Measurements from ENCODE around the gene SDC1. TPM values are rescaled to one million over a fixed set of nuclear protein-coding genes. Genes with fewer than 3 reads are reported as not detected.

The SDC1 gene
- total RNA-seq, 1 donor from 2014 or later: 85.4 TPM

DNA sequence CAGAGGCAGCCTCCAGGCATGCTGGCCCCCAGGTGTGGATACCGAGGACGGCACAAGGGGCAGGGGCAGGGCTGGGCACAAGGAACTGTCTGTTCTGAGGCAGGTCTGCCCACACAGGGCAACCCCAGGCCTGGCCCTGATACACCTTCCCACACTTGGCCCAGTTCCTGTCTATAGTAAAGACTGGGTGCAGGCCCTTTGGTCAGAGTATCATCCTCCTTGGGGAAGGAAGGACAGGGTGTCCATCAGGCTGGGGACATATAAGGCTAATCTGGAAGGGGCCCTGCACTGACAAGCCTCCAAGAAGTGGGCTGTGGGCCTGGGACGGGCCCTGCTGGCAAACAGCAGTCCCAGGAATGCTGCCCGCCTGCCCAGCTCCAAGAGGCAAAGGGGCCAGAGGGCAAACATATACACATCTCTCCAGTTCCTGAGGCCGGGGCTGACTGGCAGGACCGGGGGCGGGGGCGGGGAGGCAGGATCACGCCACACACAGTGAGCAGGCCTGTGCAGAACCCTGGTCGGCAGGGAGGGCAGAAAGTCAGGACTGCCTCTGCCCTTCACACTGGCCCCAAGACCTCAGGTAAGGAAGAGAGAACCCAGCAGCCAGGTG, 18.9 kb downstream of the SDC1 start:
- Mint-ChIP-seq H3K27ac (ENCODE audit: unreplicated experiment) (no peak overlapping the region), H3K4me1 (peaks cover 5% of the 10 kb centered on the region), H3K27me3 (ENCODE audit: low read depth) (no peaks in the 10 kb centered on the region), H3K9me3 (no peaks in the 10 kb centered on the region), H3K36me3 (ENCODE audit: low read depth) (peaks cover 19% of the 10 kb centered on the region), H3K4me3 (no peak overlapping the region)
- no peak for DNase-seq (ENCODE audit: low read depth, low spot score)
- TF ChIP-seq, protein P1, sequence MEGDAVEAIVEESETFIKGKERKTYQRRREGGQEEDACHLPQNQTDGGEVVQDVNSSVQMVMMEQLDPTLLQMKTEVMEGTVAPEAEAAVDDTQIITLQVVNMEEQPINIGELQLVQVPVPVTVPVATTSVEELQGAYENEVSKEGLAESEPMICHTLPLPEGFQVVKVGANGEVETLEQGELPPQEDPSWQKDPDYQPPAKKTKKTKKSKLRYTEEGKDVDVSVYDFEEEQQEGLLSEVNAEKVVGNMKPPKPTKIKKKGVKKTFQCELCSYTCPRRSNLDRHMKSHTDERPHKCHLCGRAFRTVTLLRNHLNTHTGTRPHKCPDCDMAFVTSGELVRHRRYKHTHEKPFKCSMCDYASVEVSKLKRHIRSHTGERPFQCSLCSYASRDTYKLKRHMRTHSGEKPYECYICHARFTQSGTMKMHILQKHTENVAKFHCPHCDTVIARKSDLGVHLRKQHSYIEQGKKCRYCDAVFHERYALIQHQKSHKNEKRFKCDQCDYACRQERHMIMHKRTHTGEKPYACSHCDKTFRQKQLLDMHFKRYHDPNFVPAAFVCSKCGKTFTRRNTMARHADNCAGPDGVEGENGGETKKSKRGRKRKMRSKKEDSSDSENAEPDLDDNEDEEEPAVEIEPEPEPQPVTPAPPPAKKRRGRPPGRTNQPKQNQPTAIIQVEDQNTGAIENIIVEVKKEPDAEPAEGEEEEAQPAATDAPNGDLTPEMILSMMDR (conservative IDR thresholded peaks at IDR 0.05): no peak

DNA sequence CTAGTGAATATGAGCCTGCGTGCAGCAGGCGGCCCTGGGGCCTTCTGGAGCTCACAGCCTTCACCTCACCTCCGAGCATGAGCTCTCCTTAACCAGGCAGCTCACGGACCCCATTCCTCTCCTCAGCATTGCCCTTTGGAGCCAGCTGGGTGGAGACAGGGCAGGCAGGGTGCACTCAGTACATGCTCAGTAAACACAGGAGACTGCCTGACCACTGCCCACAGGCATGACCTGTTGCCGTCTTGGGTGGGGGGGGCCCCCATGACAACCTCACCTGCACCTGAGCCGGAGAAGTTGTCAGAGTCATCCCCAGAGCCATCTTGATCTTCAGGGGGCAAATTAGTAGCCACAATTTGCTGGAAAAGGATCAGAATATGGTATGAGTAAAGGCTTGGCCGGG, 19.9 kb downstream of the SDC1 start:
- Mint-ChIP-seq H3K4me3 (no peak overlapping the region), H3K27ac (ENCODE audit: unreplicated experiment) (no peak overlapping the region), H3K36me3 (ENCODE audit: low read depth) (peaks cover 19% of the 10 kb centered on the region), H3K27me3 (ENCODE audit: low read depth) (no peaks in the 10 kb centered on the region), H3K9me3 (no peaks in the 10 kb centered on the region), H3K4me1 (peaks cover 5% of the 10 kb centered on the region)
- TF ChIP-seq, protein P1 (conservative IDR thresholded peaks at IDR 0.05): no peak
- DNase-seq (ENCODE audit: low read depth, low spot score): no peak

DNA sequence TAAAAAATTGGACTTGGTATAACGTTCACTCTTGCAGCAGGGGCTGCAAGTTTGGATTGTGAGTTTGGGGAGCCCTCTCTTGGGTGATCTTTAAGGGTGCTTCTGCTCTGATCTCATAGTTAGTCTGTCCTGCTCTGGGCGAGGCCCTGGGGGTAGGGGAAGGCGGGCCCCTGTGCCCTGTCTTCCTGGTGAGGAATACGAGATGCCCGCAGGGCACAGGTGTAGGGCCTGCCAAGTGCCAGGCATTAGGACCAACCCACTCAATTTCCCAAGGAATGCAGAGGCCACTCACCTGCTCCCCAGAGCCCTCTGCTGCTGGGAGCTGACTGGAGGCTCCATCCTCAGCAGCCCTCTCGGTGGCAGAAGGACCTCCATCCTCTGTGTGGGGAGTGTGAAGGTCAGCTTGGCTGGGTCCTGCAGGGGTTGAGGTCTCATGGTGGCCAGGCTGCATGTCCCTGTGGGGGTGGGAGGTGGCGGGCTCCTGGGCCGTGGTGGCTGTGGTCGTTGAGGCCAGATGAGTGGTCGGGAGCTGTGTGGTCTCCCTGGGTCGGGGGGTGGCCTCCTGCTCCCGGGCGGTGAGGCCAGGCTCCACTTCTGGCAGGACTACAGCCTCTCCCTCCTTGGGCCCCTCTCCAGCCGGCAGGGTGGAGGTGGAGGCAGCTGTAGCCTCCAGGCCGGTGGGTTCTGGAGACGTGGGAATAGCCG, 21.3 kb downstream of the SDC1 start:
- H3K36me3 Mint-ChIP-seq (ENCODE audit: low read depth): peaks cover 19% of the 10 kb centered on the region
- no peaks in the 10 kb centered on the region for H3K27me3 Mint-ChIP-seq (ENCODE audit: low read depth)
- DNase-seq (ENCODE audit: low read depth, low spot score): no peak
- H3K9me3 Mint-ChIP-seq: no peaks in the 10 kb centered on the region
- TF ChIP-seq, protein P1 (conservative IDR thresholded peaks at IDR 0.05): no peak
- H3K27ac Mint-ChIP-seq (ENCODE audit: unreplicated experiment): no peak overlapping the region
- H3K4me3 Mint-ChIP-seq: no peak overlapping the region
- H3K4me1 Mint-ChIP-seq: peaks cover 14% of the 10 kb centered on the region

DNA sequence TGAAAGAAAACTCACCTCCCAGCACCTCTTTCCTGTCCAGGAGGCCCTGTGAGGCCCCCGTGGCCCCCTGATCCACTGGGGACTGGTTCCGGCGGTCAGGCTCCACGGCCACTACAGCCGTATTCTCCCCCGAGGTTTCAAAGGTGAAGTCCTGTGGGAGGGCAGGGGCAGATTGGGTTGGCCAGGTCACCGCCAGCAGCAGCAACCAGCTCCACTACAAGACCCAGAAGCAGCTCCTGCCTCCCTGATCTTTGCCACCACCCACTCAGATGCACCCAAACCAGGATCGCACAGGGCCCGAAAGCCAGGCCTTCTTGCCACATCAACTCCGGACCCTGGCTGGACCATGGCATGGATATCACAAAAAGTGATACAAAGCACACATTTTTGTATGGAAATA, 21.9 kb downstream of the SDC1 start:
- peaks cover 19% of the 10 kb centered on the region for H3K36me3 Mint-ChIP-seq (ENCODE audit: low read depth)

DNA sequence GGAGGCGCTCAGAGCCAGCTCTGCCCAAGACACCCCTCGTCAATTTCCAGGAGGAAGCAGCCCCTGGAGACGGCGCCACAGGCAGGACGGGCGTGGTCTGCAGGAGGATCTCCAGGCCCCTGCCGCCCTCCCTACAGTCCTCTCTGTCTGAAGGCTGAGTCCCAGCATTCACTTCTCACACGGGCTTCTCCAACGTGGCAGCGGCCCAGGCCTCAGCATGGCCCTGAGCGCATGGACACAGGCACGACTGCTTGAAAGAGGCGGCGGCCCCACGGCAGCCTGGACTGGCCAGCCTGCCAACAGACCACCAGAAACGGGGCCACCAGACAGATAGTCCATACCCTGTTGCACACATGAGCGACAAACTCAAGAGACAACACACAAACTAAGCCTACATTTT, 23.3 kb downstream of the SDC1 start:
- Mint-ChIP-seq H3K27ac (ENCODE audit: unreplicated experiment) (no peak overlapping the region), H3K27me3 (ENCODE audit: low read depth) (no peaks in the 10 kb centered on the region), H3K9me3 (no peaks in the 10 kb centered on the region), H3K4me3 (no peak overlapping the region), H3K4me1 (peaks cover 16% of the 10 kb centered on the region), H3K36me3 (ENCODE audit: low read depth) (peaks cover 19% of the 10 kb centered on the region)
- no peak for DNase-seq (ENCODE audit: low read depth, low spot score)
- TF ChIP-seq, protein P1 (conservative IDR thresholded peaks at IDR 0.05): no peak

More for the DNA sequence above, 21.9 kb downstream of the SDC1 start:
- TF ChIP-seq, protein P1 (conservative IDR thresholded peaks at IDR 0.05): no peak
- Mint-ChIP-seq H3K4me1 (peaks cover 14% of the 10 kb centered on the region), H3K27me3 (ENCODE audit: low read depth) (no peaks in the 10 kb centered on the region), H3K9me3 (no peaks in the 10 kb centered on the region), H3K4me3 (no peak overlapping the region), H3K27ac (ENCODE audit: unreplicated experiment) (no peak overlapping the region)
- no peak for DNase-seq (ENCODE audit: low read depth, low spot score)
